ENCODE data around the gene LIME1. TPM values are rescaled to one million over a fixed set of nuclear protein-coding genes. Genes with fewer than 3 reads are reported as not detected.
"Not testable (repeated sequence)": the region's sequence is repeated elsewhere in the genome, so short reads cannot be mapped to it uniquely, and the experiment has no call there.

Gene LIME1
- total RNA-seq, 1 donor: 3.5 TPM

GRCh38 chr20:63714858-63715257, 21.6 kb upstream of the LIME1 start:
- DNase-seq (ENCODE audit: low read depth): no peak
- no peak for TF ChIP-seq CTCF (IDR thresholded peaks at IDR 0.05; ENCODE audit: insufficient read depth, low read depth, low read length)
- no peak overlapping the region for H3K4me3 ChIP-seq (ENCODE audit: low read depth, low read length)

- H3K4me3 ChIP-seq (ENCODE audit: low read depth, low read length): no peak overlapping the region
- no peak for TF ChIP-seq CTCF (IDR thresholded peaks at IDR 0.05; ENCODE audit: insufficient read depth, low read depth, low read length)
- DNase-seq (ENCODE audit: low read depth): no peak
These were observed 17.5 kb upstream of the LIME1 start for GRCh38 chr20:63718996-63719395.

GRCh38 chr20:63722967-63723622, 13.4 kb upstream of the LIME1 start:
- H3K4me3 ChIP-seq (ENCODE audit: low read depth, low read length); DNase-seq (ENCODE audit: low read depth): not testable (repeated sequence)

- not testable (repeated sequence) for DNase-seq (ENCODE audit: low read depth)
These were observed 6.2 kb upstream of the LIME1 start for GRCh38 chr20:63730189-63730733.

GRCh38 chr20:63731410-63731809, 5.1 kb upstream of the LIME1 start:
- TF ChIP-seq CTCF (IDR thresholded peaks at IDR 0.05; ENCODE audit: insufficient read depth, low read depth, low read length): no peak
- DNase-seq (ENCODE audit: low read depth): no peak
- H3K4me3 ChIP-seq (ENCODE audit: low read depth, low read length): no peak overlapping the region

More at GRCh38 chr20:63730189-63730733, 6.2 kb upstream of the LIME1 start:
- H3K4me3 ChIP-seq (ENCODE audit: low read depth, low read length): not testable (repeated sequence)

- no peak for DNase-seq (ENCODE audit: low read depth)
- no peak overlapping the region for H3K4me3 ChIP-seq (ENCODE audit: low read depth, low read length)
- no peak for TF ChIP-seq CTCF (IDR thresholded peaks at IDR 0.05; ENCODE audit: insufficient read depth, low read depth, low read length)
These were observed 4.1 kb upstream of the LIME1 start for GRCh38 chr20:63732118-63733095.

GRCh38 chr20:63733117-63733516, 3.3 kb upstream of the LIME1 start:
- no peak for TF ChIP-seq CTCF (IDR thresholded peaks at IDR 0.05; ENCODE audit: insufficient read depth, low read depth, low read length)
- DNase-seq (ENCODE audit: low read depth): no peak
- no peak overlapping the region for H3K4me3 ChIP-seq (ENCODE audit: low read depth, low read length)

All from fibroblast of villous mesenchyme (primary cell).